GM19193 (cell line): ENCODE results near the gene GNRHR.

ENCODE experiments used
- POLR2A ChIP-seq: IDR thresholded peaks from 4 replicates; pipeline ENCODE4 v1.6.1; 2011; ENCODE audit not compliant: insufficient read depth, insufficient read length; ENCODE audit errors: extremely low read depth

The GNRHR gene

GRCh38 chr4:67746797-67747495 lies 7.2 kb downstream of the GNRHR start:
- no peak for TF ChIP-seq POLR2A

- no peak for TF ChIP-seq POLR2A
Measured at GRCh38 chr4:67744561-67745283, 9.5 kb downstream of the GNRHR start.

- TF ChIP-seq POLR2A = no peak
Measured at GRCh38 chr4:67743194-67743593, 11.0 kb downstream of the GNRHR start.

- no peak for TF ChIP-seq POLR2A
Measured at GRCh38 chr4:67736262-67736661, 17.9 kb downstream of the GNRHR start.

GRCh38 chr4:67735325-67735724 lies 18.9 kb downstream of the GNRHR start:
- no peak for TF ChIP-seq POLR2A

GRCh38 chr4:67727124-67727850 lies 26.9 kb downstream of the GNRHR start:
- no peak for TF ChIP-seq POLR2A

- TF ChIP-seq POLR2A = no peak
Measured at GRCh38 chr4:67725981-67726380, 28.2 kb downstream of the GNRHR start.

GRCh38 chr4:67725132-67725531 lies 29.1 kb downstream of the GNRHR start:
- no peak for TF ChIP-seq POLR2A

- TF ChIP-seq POLR2A = no peak
Measured at GRCh38 chr4:67723949-67724348, 30.2 kb downstream of the GNRHR start.

GRCh38 chr4:67723341-67723740 lies 30.8 kb downstream of the GNRHR start:
- TF ChIP-seq POLR2A = no peak

- no peak for TF ChIP-seq POLR2A
Measured at GRCh38 chr4:67721770-67722597, 32.2 kb downstream of the GNRHR start.

- no peak for TF ChIP-seq POLR2A
Measured at GRCh38 chr4:67721315-67721769, 32.8 kb downstream of the GNRHR start.

- TF ChIP-seq POLR2A = no peak
Measured at GRCh38 chr4:67719953-67720617, 34.1 kb downstream of the GNRHR start.

- TF ChIP-seq POLR2A = no peak
Measured at GRCh38 chr4:67718848-67719247, 35.3 kb downstream of the GNRHR start.

GRCh38 chr4:67717586-67717985 lies 36.6 kb downstream of the GNRHR start:
- TF ChIP-seq POLR2A = no peak

GRCh38 chr4:67714955-67715354 lies 39.2 kb downstream of the GNRHR start:
- TF ChIP-seq POLR2A = no peak
